Activated CD8-positive, alpha-beta T cell treated with anti-CD3 and anti-CD28 coated beads for 36 hours (primary cell): ENCODE results near the gene HENMT1. TPM values are rescaled to one million over a fixed set of nuclear protein-coding genes. Genes with fewer than 3 reads are reported as not detected.

Experiments used
- ATAC-seq: fragments of 200-7000 bp; cut with Tn5 transposase; one replicate; pipeline ENCODE4 v1.10.0; 2021; ENCODE audit warnings: mild to moderate bottlenecking, moderate library complexity
- CTCF ChIA-PET: fragments of 350-600 bp; sonication (Branson Sonifier 250); formaldehyde crosslinking; loops from one replicate; lab custom pipeline; 2021; ENCODE audit warnings: antibody characterized with exemption; lab: Charles Lee
- POLR2A ChIA-PET: fragments of 350-600 bp; sonication (Branson Sonifier 250); formaldehyde crosslinking; loops from one replicate; lab custom pipeline; 2021; ENCODE audit warnings: antibody characterized with exemption; lab: Charles Lee
- DNase-seq: peaks from one replicate; pipeline ENCODE4 v3.0.0-alpha.2; 2020
- H3K27ac Mint-ChIP-seq: one replicate; pipeline ENCODE4 v1.8.0; 2021; ENCODE audit warnings: mild to moderate bottlenecking, mixed read lengths
- H3K27me3 Mint-ChIP-seq: one replicate; pipeline ENCODE4 v1.8.0; 2021; ENCODE audit warnings: mixed read lengths
- H3K36me3 Mint-ChIP-seq: one replicate; pipeline ENCODE4 v1.8.0; 2021; ENCODE audit warnings: low read depth, mixed read lengths
- H3K4me1 Mint-ChIP-seq: one replicate; pipeline ENCODE4 v1.8.0; 2021; ENCODE audit warnings: low read depth, mixed read lengths
- H3K4me3 Mint-ChIP-seq: one replicate; pipeline ENCODE4 v1.8.0; 2021; ENCODE audit warnings: mild to moderate bottlenecking, moderate library complexity, mixed read lengths
- H3K9me3 Mint-ChIP-seq: one replicate; pipeline ENCODE4 v1.8.0; 2021; ENCODE audit warnings: mixed read lengths
- intact Hi-C: fragments of 100-400 bp; cut with micrococcal nuclease; formaldehyde crosslinking; loops from one replicate; pipeline ENCODE4 v1.10.0; 2022
- total RNA-seq, 2 experiments: library from RNA; stranded (reverse); gene quantifications; one replicate each; pipeline ENCODE4 v1.2.3, GENCODE V29; 2021
- TF ChIP-seq, protein P1 (sequence below): fragments of 200-600 bp; IDR thresholded peaks from one replicate; pipeline ENCODE4 v1.8.0; 2022; ENCODE audit warnings: antibody characterized with exemption, mild to moderate bottlenecking

The HENMT1 gene
- total RNA-seq, 2 experiments from 2014 or later, result 25.3 to 27.1 TPM

DNA sequence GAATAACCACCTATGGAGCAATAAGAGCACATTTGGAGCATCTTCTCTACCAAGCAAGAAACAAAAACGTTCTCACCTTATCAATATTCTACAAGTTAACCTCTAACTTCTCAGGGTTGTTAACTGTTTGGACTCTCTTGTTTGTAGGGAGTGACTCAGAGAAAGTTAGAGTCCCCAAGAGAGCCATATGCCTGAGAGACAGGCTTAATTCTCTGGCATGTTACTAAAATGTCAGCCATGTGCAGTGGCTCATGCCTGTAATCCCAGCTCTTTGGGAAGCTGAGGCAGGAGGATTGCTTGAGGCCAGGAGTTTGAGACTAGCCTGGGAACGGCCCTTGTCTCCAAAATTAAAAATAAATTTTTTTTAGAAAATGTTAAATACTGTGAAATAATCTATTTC, 4.2 kb upstream of the HENMT1 start:
- H3K36me3 Mint-ChIP-seq, result no peaks in the 10 kb centered on the region
- DNase-seq (no peak), ATAC-seq (no peak)
- no peaks in the 10 kb centered on the region for H3K9me3 Mint-ChIP-seq
- H3K4me1 Mint-ChIP-seq, result peaks cover 29% of the 10 kb centered on the region
- intact Hi-C loops, result no loop called here
- TF ChIP-seq, protein P1, sequence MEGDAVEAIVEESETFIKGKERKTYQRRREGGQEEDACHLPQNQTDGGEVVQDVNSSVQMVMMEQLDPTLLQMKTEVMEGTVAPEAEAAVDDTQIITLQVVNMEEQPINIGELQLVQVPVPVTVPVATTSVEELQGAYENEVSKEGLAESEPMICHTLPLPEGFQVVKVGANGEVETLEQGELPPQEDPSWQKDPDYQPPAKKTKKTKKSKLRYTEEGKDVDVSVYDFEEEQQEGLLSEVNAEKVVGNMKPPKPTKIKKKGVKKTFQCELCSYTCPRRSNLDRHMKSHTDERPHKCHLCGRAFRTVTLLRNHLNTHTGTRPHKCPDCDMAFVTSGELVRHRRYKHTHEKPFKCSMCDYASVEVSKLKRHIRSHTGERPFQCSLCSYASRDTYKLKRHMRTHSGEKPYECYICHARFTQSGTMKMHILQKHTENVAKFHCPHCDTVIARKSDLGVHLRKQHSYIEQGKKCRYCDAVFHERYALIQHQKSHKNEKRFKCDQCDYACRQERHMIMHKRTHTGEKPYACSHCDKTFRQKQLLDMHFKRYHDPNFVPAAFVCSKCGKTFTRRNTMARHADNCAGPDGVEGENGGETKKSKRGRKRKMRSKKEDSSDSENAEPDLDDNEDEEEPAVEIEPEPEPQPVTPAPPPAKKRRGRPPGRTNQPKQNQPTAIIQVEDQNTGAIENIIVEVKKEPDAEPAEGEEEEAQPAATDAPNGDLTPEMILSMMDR, result no peak
- ChIA-PET POLR2A (interaction anchor here (1.6 kb wide), 1 partner anchor 27 kb away, joined by 7 read pairs; the partner anchor contains the start of gene PRPF38B), CTCF (interaction anchor here (1.4 kb wide), 1 partner anchor 19 kb away, joined by 3 read pairs; no protein-coding TSS in a partner anchor)
- H3K27ac Mint-ChIP-seq, result no peak overlapping the region
- no peaks in the 10 kb centered on the region for H3K27me3 Mint-ChIP-seq
- no peak overlapping the region for H3K4me3 Mint-ChIP-seq

DNA sequence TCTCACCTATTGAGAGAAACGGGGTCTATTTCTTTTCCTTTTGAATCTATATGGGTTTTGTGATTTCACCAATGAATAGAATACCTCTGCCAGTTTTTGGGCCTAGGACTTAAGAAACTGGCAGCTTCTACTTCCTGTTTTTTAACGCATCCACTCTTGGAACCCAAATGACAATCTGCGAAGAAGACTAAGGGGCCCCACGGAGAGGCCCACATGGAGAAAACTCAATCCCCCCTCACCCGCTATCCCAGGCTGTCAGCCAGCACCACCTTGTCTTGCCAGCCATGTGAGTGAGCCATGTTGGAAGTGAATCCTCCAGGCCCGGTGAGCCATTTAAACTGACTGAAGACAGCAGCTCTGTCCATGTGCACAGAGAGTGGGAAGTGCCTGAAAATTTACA, 3.6 kb upstream of the HENMT1 start:
- H3K4me1 Mint-ChIP-seq, result peaks cover 29% of the 10 kb centered on the region
- no peaks in the 10 kb centered on the region for H3K27me3 Mint-ChIP-seq
- H3K36me3 Mint-ChIP-seq, result no peaks in the 10 kb centered on the region
- intact Hi-C loops, result no loop called here
- no peak overlapping the region for H3K27ac Mint-ChIP-seq
- ChIA-PET POLR2A (interaction anchor here (1.6 kb wide), 1 partner anchor 27 kb away, joined by 7 read pairs; the partner anchor contains the start of gene PRPF38B), CTCF (interaction anchor here (1.4 kb wide), 1 partner anchor 18 kb away, joined by 3 read pairs; no protein-coding TSS in a partner anchor)
- no peak overlapping the region for H3K4me3 Mint-ChIP-seq
- TF ChIP-seq, protein P1, result no peak
- DNase-seq (no peak), ATAC-seq (no peak)
- no peaks in the 10 kb centered on the region for H3K9me3 Mint-ChIP-seq

DNA sequence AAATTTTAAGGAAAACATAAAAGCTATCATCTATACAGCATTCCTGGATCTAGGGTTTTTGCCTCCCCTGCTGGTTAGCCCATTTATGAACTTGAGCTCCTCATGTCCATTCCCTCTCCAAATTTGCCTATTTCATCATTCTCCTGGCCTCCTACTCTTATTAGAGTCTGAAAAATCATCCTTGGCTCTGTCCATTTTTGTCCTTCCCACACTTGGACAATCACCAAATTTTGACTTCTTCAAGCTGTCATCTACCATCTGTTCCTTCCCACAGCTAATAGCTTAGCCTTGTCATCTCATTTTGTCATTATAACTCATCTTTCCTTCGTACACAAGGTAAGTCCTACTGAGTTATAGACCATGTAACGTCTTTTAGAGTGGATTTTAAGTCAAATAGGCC, 2.2 kb upstream of the HENMT1 start:
- TF ChIP-seq, protein P1, result no peak
- no peak for ATAC-seq
- DNase-seq, result no peak
- POLR2A ChIA-PET, result interaction anchor here (1.1 to 4.0 kb wide), 4 partner anchors 14 to 29 kb away, joined by 3 to 64 read pairs (median 30); partner anchors contain the start of gene PRPF38B
- Mint-ChIP-seq H3K4me1 (peaks cover 30% of the 10 kb centered on the region), H3K27ac (peak overlapping the region; percentile 48), H3K9me3 (no peaks in the 10 kb centered on the region), H3K27me3 (no peaks in the 10 kb centered on the region), H3K4me3 (peak overlapping the region; percentile 82), H3K36me3 (peaks cover 2% of the 10 kb centered on the region)
- intact Hi-C loops, result no loop called here
- CTCF ChIA-PET, result interaction anchor here (1.3 kb wide), 1 partner anchor 83 kb away, joined by 3 read pairs; no protein-coding TSS in a partner anchor

DNA sequence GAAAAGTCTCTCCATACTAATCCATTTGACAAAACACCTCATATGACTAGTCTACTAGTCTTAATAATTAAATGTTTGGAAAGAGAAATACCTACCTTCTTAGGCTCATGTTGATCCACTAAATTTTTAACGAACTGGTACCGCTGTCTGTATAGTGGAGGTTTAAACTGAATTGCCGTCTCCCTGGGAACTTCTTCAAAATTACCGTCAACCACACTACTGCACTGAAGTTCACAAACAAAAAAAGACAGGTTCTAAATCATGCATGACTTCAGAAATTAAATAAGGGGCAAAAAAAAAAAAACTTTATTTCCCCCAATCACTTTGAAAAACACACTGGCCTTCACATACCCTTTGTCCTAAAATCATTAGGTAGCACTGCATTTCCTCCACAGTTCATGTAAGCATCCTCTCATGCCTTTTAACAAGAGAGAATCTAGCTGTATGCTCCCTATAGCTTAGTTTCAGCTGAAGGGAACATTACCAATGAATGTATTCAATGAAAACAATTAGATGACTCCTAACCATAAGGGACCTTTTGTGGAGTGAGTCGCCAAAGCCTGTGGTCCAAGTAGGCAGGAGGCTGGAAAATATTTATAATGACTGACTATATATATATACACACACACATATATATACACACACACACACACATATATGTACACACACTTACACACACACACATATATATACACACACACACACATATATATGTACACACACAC, 3.4 kb downstream of the HENMT1 start:
- H3K4me1 Mint-ChIP-seq, result peaks cover 42% of the 10 kb centered on the region
- intact Hi-C loops, result no loop called here
- TF ChIP-seq, protein P1, result no peak
- no peak overlapping the region for H3K4me3 Mint-ChIP-seq
- peak; percentile 68 for DNase-seq
- peaks cover 4% of the 10 kb centered on the region for H3K9me3 Mint-ChIP-seq
- ChIA-PET POLR2A (interaction anchor here (1.1 to 1.6 kb wide), 2 partner anchors 31 to 35 kb away, joined by 3 to 4 read pairs; no protein-coding TSS in a partner anchor), CTCF (interaction anchor here (1.1 kb wide), 1 partner anchor 14 kb away, joined by 4 read pairs; no protein-coding TSS in a partner anchor)
- H3K27me3 Mint-ChIP-seq, result no peaks in the 10 kb centered on the region
- H3K36me3 Mint-ChIP-seq, result peaks cover 21% of the 10 kb centered on the region
- H3K27ac Mint-ChIP-seq, result peak overlapping the region; percentile 71
- peak; percentile 36 for ATAC-seq
